ENCODE measurements around the gene FHDC1.

The FHDC1 gene

GRCh38 chr4:152936446-152937335 is 568 bp downstream of the FHDC1 start:
- DNase-seq (ENCODE audit: low read depth), result no peak

- no peak for DNase-seq (ENCODE audit: low read depth)
Observed at GRCh38 chr4:152937336-152938236, 1.5 kb downstream of the FHDC1 start.

- DNase-seq (ENCODE audit: low read depth), result no peak
Observed at GRCh38 chr4:152938237-152938947, 2.3 kb downstream of the FHDC1 start.

- DNase-seq (ENCODE audit: low read depth), result no peak
Observed at GRCh38 chr4:152939621-152940020, 3.5 kb downstream of the FHDC1 start.

- DNase-seq (ENCODE audit: low read depth), result no peak
Observed at GRCh38 chr4:152940461-152940860, 4.3 kb downstream of the FHDC1 start.

- no peak for DNase-seq (ENCODE audit: low read depth)
Observed at GRCh38 chr4:152941411-152941810, 5.3 kb downstream of the FHDC1 start.

- no peak for DNase-seq (ENCODE audit: low read depth)
Observed at GRCh38 chr4:152942346-152942745, 6.2 kb downstream of the FHDC1 start.

- DNase-seq (ENCODE audit: low read depth), result peak; percentile 46
Observed at GRCh38 chr4:152943672-152944071, 7.5 kb downstream of the FHDC1 start.

GRCh38 chr4:152944666-152945320 is 8.7 kb downstream of the FHDC1 start:
- no peak for DNase-seq (ENCODE audit: low read depth)

- no peak for DNase-seq (ENCODE audit: low read depth)
Observed at GRCh38 chr4:152945639-152946038, 9.5 kb downstream of the FHDC1 start.

GRCh38 chr4:152946446-152946845 is 10.3 kb downstream of the FHDC1 start:
- DNase-seq (ENCODE audit: low read depth), result no peak

- no peak for DNase-seq (ENCODE audit: low read depth)
Observed at GRCh38 chr4:152947311-152947710, 11.2 kb downstream of the FHDC1 start.

- DNase-seq (ENCODE audit: low read depth), result no peak
Observed at GRCh38 chr4:152949930-152950329, 13.8 kb downstream of the FHDC1 start.

- DNase-seq (ENCODE audit: low read depth), result no peak
Observed at GRCh38 chr4:152950402-152951274, 14.5 kb downstream of the FHDC1 start.

- no peak for DNase-seq (ENCODE audit: low read depth)
Observed at GRCh38 chr4:152951348-152951747, 15.2 kb downstream of the FHDC1 start.

GRCh38 chr4:152953514-152953913 is 17.4 kb downstream of the FHDC1 start:
- DNase-seq (ENCODE audit: low read depth), result no peak

GRCh38 chr4:152954741-152955140 is 18.6 kb downstream of the FHDC1 start:
- DNase-seq (ENCODE audit: low read depth), result no peak

GRCh38 chr4:152956147-152956546 is 20.0 kb downstream of the FHDC1 start:
- DNase-seq (ENCODE audit: low read depth), result no peak

GRCh38 chr4:152956650-152957436 is 20.7 kb downstream of the FHDC1 start:
- peak; percentile 61 for DNase-seq (ENCODE audit: low read depth)
